Colonic mucosa (tissue), 4 donors: ENCODE data around the gene FER1L5. TPM values are rescaled to one million over a fixed set of nuclear protein-coding genes. Genes with fewer than 3 reads are reported as not detected.

Experiments
- DNase-seq: peaks from one replicate; pipeline ENCODE4 v3.0.0-alpha.2; 2020
- H3K27ac ChIP-seq: fragments of 200-600 bp; one replicate; pipeline ENCODE4 v1.8.0; 2021
- H3K27me3 ChIP-seq: fragments of 200-600 bp; one replicate; pipeline ENCODE4 v1.8.0; 2021
- H3K36me3 ChIP-seq: fragments of 200-600 bp; one replicate; pipeline ENCODE4 v1.8.0; 2021
- H3K4me1 ChIP-seq: fragments of 200-600 bp; one replicate; pipeline ENCODE4 v1.8.0; 2021; ENCODE audit warnings: mild to moderate bottlenecking
- H3K4me3 ChIP-seq: fragments of 200-600 bp; one replicate; pipeline ENCODE4 v1.8.0; 2021
- H3K9ac ChIP-seq, 2 donors: one replicate each; pipeline ENCODE4 v1.7.0; 2013; ENCODE audit warnings: control low read depth in 2 of 2, low read depth in 2 of 2, low read length in 2 of 2
- H3K9me3 ChIP-seq: fragments of 200-600 bp; one replicate; pipeline ENCODE4 v1.8.0; 2021
- intact Hi-C: fragments of 100-400 bp; cut with DNase I; formaldehyde crosslinking; loops from one replicate; pipeline ENCODE4 v1.14.1; 2022
- total RNA-seq, 2 donors: library from RNA; stranded (reverse); fragmentation: NEBNext Ultra II Directional in 1 of 2; extraction: Animal tissue kit (Norgen Biotek cat#: 25700) in 1 of 2; gene quantifications; one replicate each; pipeline ENCODE4 v1.2.1, GENCODE V29; 2021
- TF ChIP-seq, protein P1 (sequence below): fragments of 200-600 bp; IDR thresholded peaks from one replicate; pipeline ENCODE4 v1.8.0; 2022; ENCODE audit warnings: antibody characterized with exemption, mild to moderate bottlenecking
- donor health status: healthy.
- donor health status: DM: no; HTN: no; CAD: no.
- donor health status: DM: no; HTN: no; CAD: no.

Gene FER1L5
- total RNA-seq, 2 donors from 2014 or later, result not detected

DNA sequence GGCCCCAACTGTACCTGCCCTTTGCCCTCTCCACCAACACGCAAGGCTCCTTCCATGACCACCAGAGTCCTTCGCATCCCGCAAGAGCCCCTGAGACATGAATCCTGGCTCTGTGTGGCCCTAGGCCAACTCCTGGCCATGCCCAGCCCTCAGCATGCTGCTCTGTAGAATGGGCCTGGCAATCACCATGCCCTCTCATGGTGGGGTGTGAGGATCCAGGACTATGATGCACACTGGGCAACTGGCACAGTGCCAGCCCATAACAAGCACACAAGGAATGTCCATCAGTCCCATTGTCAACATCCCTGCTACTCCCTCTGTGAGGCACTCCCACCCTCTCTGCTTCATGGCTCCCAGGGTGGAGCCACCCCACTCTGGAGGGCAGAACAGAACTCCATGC, 44.7 kb downstream of the FER1L5 start:
- no peak overlapping the region for H3K9ac ChIP-seq
- H3K36me3 ChIP-seq, result no peaks in the 10 kb centered on the region
- no peak for DNase-seq
- intact Hi-C loops, result no loop called here
- H3K9me3 ChIP-seq, result no peaks in the 10 kb centered on the region
- TF ChIP-seq, protein P1, sequence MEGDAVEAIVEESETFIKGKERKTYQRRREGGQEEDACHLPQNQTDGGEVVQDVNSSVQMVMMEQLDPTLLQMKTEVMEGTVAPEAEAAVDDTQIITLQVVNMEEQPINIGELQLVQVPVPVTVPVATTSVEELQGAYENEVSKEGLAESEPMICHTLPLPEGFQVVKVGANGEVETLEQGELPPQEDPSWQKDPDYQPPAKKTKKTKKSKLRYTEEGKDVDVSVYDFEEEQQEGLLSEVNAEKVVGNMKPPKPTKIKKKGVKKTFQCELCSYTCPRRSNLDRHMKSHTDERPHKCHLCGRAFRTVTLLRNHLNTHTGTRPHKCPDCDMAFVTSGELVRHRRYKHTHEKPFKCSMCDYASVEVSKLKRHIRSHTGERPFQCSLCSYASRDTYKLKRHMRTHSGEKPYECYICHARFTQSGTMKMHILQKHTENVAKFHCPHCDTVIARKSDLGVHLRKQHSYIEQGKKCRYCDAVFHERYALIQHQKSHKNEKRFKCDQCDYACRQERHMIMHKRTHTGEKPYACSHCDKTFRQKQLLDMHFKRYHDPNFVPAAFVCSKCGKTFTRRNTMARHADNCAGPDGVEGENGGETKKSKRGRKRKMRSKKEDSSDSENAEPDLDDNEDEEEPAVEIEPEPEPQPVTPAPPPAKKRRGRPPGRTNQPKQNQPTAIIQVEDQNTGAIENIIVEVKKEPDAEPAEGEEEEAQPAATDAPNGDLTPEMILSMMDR, result no peak
- H3K4me1 ChIP-seq, result no peaks in the 10 kb centered on the region
- H3K27me3 ChIP-seq, result no peaks in the 10 kb centered on the region
- no peak overlapping the region for H3K4me3 ChIP-seq
- no peak overlapping the region for H3K27ac ChIP-seq

DNA sequence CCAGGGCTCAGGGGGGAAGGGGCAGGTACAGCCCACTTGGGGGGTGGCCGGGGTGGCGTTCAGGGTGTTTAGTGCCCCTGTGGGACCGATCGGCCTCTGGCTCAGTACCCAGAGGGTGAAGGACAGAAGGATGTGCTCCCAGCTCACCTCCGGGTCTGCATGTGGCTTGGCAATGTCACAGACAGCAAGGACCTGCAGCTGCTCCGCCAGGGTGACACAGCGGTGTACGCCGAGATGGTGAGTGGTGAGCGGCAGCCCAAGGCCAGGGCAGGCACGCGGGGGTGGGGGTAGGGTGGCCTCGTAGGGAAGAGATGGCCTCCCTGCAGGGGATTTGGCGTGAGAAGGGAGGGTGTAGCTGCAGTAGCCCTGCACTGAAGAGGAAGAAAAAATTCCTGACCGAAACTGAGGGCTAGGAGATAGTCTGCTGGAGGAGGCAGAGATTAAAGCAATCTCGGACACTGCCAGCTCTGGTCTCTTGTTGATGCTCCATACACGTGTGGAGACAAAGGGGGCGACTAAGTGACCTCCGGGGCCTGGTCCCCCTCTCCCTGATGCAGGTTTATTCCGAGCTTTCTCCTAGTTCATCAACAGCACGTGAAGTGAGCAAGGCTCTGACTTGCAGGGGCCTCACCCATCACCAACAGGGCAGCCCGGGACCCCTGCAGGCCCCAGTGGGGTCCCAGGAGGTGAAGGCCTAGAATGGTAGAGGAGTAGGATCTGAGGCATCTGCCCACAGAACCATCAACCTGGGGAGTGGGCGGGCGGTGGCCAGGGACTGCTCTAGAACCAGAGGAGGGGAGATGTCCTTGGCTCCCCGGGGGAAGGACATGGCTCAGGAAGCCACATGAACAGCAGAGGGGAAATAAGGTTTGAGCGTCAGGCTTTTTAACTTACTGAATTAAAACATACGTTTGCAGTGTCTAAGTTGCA, 45.4 kb downstream of the FER1L5 start:
- Histone ChIP-seq H3K4me3 (no peak overlapping the region), H3K27ac (no peak overlapping the region), H3K27me3 (no peaks in the 10 kb centered on the region), H3K4me1 (no peaks in the 10 kb centered on the region), H3K9ac (no peak overlapping the region), H3K36me3 (no peaks in the 10 kb centered on the region), H3K9me3 (no peaks in the 10 kb centered on the region)
- intact Hi-C loops, result no loop called here
- DNase-seq, result no peak
- TF ChIP-seq, protein P1, result no peak

DNA sequence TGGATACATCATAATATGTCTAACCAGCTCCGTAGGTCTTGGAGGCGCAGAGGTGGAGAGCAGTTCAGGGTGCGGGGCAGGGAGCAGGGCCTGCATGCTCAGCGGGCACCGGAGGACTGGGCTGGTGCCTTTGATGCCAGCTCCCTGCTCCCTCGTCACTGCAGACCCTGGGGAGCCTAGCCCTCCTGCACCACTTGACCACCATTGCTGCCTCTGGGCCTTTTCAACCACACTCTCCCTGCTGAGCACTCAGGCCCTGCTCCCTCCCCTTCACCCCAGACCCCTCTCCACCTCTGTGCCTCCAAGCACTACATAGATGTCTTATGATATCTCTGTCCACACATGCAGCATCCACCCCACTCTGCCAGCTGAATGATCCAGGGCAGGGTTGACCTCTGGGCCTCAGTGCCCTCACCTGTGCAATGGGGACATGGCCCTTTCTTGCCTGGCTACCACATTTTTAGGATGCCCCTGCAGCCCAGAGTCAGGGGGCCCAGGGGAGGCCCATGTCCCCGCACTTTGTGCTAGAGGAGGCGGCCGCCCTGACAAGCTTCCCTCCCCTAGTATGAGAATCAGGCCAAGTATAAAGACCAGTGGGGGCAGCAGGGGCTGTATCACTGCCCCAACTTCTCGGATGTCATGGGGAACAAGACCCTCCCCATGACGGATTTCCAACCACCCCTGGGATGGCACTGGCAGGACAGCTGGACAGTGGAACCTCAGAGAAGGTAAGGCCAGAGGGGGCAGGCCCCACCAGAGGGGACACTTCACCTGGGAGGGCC, 46.3 kb downstream of the FER1L5 start:
- Histone ChIP-seq H3K27me3 (no peaks in the 10 kb centered on the region), H3K27ac (no peak overlapping the region), H3K4me3 (no peak overlapping the region), H3K9ac (no peak overlapping the region), H3K9me3 (no peaks in the 10 kb centered on the region), H3K36me3 (no peaks in the 10 kb centered on the region), H3K4me1 (no peaks in the 10 kb centered on the region)
- no peak for DNase-seq
- intact Hi-C loops, result no loop called here
- TF ChIP-seq, protein P1, result no peak

DNA sequence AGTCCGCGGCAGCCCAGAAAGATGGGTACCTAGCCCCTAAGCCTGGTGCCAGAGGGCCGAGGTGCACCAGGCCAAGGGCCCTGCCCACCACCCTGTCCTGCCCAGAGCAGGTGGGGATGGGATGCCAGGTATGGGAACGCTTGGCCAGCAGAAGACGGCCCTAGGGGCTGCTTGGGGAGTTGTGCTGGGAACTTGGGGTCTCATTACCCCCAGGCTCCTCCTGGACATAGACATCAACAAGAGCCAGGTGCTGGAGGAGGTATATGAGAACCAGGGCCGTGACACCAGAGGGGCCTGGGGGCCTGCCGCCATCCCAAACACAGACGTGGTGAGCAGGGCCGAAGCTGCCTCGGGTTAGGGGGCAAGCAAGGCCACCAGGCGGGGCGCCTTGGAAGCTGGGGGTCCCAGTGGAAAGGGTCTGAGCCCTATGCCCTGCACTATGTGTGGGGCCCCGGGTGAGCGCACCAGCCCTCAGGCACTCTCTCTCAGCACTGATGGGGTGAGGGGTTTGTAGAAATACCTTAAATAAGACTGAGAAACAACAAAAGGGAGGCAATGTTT, 46.9 kb downstream of the FER1L5 start:
- no peak for DNase-seq
- no peak overlapping the region for H3K27ac ChIP-seq
- no peak overlapping the region for H3K4me3 ChIP-seq
- no peaks in the 10 kb centered on the region for H3K27me3 ChIP-seq
- intact Hi-C loops, result no loop called here
- no peaks in the 10 kb centered on the region for H3K9me3 ChIP-seq
- no peak overlapping the region for H3K9ac ChIP-seq
- no peaks in the 10 kb centered on the region for H3K4me1 ChIP-seq
- no peaks in the 10 kb centered on the region for H3K36me3 ChIP-seq
- TF ChIP-seq, protein P1, result no peak

DNA sequence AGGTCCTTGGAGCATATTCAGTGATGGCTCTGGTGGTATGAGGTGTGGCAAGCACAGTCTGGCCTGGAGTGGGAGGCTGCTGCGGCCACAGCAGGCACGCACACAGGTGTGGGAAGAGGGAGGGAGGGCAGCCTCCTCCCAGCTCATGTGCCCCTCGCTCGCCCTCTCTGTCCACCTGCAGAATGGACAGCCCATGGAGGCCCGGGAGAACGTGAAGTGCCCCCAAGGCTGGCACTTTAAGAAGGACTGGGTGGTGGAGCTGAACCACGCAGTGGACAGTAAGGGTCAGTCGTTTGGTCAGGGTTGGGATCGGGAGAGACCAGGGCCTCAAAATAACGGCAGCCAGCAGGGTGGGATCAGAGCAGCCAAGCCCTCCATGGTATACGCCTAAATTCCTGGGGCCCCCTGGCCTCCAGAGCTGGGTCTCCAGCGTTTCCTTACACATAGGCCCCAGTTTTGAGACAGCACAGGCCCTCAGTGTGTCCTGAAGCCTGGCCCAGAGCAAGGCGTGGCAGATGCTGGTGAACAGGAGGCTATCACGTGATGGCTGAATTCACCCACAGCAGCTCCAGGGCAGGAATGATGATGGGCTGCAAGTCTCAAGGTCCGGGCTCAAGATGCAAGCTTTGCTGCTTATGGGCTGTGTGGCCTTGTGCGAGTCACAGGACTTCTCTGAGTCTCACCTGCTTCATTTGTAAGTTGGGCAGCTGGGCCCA, 47.9 kb downstream of the FER1L5 start:
- no peak for DNase-seq

More for the DNA sequence above, 47.9 kb downstream of the FER1L5 start:
- TF ChIP-seq, protein P1, result no peak
- Histone ChIP-seq H3K9me3 (no peaks in the 10 kb centered on the region), H3K36me3 (no peaks in the 10 kb centered on the region), H3K4me3 (no peak overlapping the region), H3K4me1 (no peaks in the 10 kb centered on the region), H3K27ac (no peak overlapping the region), H3K27me3 (no peaks in the 10 kb centered on the region), H3K9ac (no peak overlapping the region)
- intact Hi-C loops, result no loop called here
